ENCODE data around the gene JCHAIN.
"Not testable (repeated sequence)": the region's sequence is repeated elsewhere in the genome, so short reads cannot be mapped to it uniquely, and the experiment has no call there.

JCHAIN gene

GRCh38 chr4:70688795-70689231 lies 22.5 kb upstream of the JCHAIN start:
- no peak for DNase-seq (ENCODE audit: low read depth in 2 of 2)

DNA sequence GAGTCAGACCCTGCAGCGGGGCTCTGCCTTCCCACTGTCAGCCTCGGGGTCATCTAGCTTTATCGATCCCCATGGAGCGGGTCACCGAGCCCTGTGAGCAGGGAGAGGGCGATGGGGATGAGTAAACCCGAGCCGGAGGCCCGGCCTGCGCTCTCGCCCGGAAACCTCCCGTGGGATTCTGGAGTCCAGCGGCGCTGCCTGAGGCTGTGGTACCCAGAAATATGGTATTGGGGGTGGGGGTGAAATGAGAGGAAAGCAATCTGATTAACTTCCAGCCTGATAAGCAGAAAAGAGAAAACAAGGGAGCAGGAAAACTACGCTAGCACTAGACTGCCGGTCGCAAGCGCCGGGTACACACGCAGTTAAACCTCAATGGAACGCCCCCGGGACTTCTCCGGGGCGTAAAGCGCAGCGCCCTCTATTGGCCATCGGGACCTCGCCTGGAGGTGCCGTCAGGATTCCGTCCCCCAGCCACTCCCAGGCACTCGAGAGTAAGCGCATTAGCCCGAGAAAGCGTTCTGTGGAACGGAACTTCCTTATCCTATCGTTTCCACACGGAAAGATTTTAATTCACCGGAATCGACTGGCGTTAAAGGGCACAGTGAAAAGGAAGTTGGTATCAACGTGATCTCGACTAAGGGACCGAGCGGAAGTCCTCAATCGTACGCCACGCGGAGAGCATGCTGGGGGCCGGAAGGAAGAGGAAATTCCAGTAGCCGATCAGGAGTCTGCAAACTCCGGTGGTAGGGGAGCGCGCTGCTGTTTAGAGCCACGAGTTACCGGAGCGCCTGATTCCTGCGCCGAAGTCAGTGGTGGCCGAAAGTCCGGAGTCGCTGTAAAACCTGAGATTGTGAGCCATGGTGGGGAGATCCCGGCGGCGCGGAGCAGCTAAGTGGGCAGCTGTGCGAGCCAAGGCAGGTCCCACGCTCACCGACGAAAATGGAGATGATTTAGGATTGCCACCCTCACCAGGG lies 21.8 kb upstream of the JCHAIN start, which contains the start of gene UTP3:
Gene UTP3, plus strand, starts transcription at position 712 of the 974 bp plus-strand sequence. Its CDS starts 146 bp downstream, at position 858.
- peak; percentile 99 to 100 for DNase-seq (ENCODE audit: low read depth in 2 of 2)

DNA sequence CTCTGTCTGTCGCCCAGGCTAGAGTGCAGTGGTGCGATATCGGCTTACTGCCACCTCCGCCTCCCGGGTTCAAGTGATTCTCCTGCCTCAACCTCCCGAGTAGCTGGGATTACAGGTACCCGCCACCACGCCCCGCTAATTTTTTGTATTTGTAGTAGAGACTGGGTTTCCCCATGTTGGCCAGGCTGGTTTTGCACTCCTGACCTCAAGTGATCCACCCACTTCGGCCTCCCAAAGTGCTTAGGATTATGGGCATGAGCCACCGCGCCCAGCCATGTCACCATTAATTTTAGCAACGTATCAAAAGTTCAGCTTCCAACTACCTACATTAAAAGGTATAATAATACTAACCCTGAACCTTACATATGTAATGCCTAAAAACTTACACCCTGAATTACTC lies 21.1 kb upstream of the JCHAIN start:
- no peak for DNase-seq (ENCODE audit: low read depth in 2 of 2)

DNA sequence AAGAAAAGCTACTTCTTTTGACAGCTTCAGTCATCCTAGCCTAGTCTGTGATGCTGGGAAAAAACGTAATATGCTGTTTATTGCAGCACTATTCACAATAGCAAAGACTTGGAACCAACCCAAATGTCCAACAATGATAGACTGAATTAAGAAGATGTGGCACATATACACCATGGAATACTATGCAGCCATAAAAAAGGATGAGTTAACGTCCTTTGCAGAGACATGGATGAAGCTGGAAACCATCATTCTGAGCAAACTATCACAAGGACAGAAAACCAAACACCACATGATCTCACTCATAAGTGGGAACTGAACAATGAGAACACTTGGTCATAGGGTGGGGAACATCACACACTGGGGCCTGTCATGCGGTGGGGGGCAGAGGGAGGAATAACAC lies 15.8 kb upstream of the JCHAIN start:
- not testable (repeated sequence) for DNase-seq (ENCODE audit: low read depth in 2 of 2)

DNA sequence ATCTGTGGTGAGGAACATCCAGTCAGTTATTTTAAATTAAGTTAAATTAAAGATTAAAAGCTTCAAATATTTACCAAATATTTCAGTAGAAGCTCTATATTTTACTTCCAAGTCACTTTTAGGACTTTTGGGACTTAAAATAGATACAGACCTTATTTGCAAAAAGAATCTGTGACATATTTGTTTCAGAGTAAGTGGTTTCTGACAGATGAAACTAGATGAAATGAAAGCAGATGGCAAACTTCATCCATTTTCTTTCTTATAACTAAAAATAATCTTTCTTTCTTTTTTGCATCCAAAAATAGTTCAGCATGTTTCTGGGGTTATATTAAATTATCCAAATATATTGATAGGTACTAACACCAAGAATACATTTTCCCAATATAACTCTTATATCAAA lies 15.4 kb upstream of the JCHAIN start:
- DNase-seq (ENCODE audit: low read depth in 2 of 2) = no peak

DNA sequence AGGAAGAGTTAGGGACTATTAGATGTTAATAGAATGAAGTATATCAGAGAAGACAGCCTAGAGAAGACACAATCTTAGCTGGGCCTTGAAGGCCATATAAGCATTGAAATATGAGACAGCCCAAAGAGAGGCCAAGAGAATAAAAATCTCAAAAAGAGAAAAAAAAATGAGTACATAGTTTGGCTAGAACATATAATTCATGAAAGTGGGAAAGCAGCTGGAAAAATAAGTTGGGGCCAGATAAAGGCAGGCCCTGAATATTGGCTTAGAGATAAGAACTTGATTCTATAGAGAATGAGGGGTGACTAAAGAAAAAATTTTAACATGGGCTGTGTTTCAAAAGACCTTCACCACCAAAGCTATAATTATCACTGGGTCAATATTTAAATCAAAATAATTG lies 14.6 kb upstream of the JCHAIN start:
- DNase-seq (ENCODE audit: low read depth in 2 of 2) = no peak

DNA sequence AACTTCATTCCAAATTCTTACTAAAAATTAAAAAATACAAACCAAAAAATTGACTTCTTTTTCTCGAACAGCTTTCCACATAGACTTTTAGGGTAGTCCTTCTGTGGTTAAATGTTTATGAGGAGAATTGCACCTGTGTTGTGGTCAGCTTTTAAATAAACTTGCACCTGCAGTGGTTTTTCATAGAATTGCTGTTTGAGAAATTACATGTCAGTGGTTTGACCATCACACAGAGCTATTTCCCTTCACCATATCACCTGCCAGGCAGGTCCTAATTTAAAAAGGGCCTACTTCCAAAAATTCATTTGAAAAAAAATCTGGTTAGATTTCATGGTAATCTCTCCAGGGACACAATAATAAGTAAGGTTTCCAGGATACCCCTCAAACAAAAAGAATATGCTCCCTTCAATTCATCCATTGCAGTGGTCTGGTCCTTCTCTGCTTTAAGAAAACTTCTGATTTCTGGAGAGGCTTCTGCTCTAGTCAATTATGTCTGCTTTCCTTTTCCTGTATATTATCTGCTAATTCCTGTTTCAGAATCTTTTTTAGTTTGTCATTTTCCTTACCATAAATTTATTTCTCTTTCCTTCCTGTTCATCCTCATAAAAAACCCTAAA lies 12.2 kb upstream of the JCHAIN start:
- no peak for DNase-seq (ENCODE audit: low read depth in 2 of 2)

GRCh38 chr4:70676554-70677090 lies 10.3 kb upstream of the JCHAIN start:
- DNase-seq (ENCODE audit: low read depth in 2 of 2) = no peak

DNA sequence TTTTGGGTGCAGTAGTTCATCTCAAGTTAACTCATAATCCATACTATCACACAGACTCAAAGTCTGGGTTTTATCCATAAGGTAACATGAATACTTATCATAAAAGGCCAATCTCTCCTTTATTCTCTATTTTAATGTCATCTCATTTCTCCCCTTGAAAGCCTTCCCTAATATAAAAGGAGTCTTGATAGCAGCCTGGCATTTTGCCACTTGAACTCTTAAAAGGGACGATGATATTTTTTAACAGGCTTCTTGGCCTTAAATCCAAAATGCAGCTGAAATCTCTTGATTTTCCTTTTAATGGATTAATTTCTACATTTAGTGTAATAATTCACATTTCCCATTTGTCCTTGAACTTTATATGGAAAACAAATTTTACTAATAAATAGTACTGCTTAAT lies 8.4 kb upstream of the JCHAIN start:
- DNase-seq (ENCODE audit: low read depth in 2 of 2) = no peak

DNA sequence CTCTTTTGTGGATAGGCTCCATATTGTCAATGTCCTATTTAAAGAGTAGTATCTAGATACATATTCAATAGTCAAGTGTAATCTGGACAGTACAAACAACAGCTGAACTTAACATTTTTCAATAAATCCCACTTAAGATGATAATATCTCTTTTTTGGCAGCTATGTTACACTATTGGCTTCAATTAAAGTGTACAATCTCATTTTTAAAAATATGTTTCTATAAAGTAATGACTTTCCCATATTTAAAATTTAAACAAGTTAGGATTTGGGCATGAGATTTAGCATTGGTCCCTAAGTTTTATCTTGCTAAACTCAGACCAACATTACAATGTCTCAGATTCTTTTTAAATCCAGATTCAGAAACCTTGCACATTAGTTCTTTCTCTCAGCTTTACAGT lies 7.9 kb upstream of the JCHAIN start:
- no peak for DNase-seq (ENCODE audit: low read depth in 2 of 2)

DNA sequence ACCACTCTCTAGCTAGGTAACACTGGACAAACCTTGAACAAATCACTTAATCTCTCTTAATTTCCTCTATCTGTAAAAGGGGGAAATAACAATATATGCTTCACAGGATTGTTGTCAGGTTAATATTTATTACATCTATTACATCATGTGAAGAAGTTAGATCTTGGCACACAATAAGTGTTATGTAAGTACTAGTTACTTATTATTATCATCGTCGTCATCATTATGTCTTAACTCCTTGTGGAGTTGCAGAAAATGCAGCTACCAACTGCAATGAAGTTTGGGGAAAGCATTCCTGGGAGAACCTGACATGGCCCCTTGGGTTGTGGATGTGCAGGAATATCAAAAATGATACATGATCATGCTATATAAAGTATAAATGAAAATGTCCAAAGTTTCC lies 4.8 kb upstream of the JCHAIN start:
- DNase-seq (ENCODE audit: low read depth in 2 of 2) = no peak

- DNase-seq (ENCODE audit: low read depth in 2 of 2) = no peak
Observed at GRCh38 chr4:70670332-70671014, 4.2 kb upstream of the JCHAIN start.

DNA sequence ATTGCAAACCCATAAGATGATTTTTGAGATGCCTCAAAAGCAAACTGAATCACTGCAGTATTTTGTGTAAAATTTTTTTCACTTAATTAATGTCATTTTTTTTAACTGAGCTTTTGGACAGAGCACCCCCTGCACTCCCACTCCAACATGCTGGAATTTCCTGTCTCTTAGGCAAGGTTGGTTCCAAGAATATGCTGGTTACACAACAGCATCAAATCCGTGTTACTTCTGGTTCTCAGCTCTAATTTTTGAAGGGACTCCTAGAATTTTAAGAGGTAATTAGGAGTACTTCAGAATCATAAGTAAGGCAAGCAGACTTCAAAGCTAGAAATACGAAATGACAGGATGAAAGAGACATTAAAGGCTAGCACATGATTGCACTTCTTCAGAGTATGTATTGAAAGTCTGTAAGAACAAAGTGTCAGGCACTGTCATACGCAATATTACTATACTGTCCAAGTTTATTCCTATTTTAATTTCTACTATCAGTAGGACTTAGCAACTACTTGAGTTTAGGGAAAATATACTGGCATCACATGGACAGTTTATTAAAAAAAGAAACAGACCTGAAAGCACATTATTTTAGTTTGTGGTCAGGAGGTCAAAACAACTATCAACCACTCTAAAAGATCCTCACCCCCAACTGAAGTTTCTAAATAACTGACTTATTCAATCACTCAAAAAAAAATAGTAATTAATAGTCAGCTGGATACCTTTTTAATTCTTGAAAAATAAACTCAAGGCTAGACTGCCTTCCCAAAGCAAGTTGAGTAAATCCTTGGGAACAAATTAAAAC lies 1.6 kb upstream of the JCHAIN start:
- DNase-seq (ENCODE audit: low read depth in 2 of 2) = peak in 1 of 2 experiments; percentile 34

- not testable (repeated sequence) for DNase-seq (ENCODE audit: low read depth in 2 of 2)
Observed at GRCh38 chr4:70661309-70661922, 4.9 kb downstream of the JCHAIN start.

GRCh38 chr4:70660106-70660505 lies 6.2 kb downstream of the JCHAIN start:
- no peak for DNase-seq (ENCODE audit: low read depth in 2 of 2)

DNA sequence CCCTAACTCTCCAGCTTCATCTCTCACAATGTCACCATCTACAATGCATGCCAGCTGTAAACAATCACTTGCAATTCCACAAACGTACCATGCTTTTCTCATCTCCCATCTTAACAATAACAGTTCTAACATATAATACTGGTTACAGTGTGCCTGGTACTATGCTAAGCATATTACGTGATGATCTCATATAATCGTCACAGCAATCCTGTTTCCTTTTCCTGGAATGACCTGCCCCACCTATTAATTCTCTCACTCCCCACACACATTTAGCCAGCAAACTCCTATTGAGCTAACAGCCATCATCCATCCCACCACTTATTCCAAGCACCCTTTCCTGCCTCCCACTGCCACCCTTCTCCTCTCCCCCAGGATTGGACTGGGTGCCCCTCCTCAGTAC lies 7.9 kb downstream of the JCHAIN start:
- no peak for DNase-seq (ENCODE audit: low read depth in 2 of 2)

DNA sequence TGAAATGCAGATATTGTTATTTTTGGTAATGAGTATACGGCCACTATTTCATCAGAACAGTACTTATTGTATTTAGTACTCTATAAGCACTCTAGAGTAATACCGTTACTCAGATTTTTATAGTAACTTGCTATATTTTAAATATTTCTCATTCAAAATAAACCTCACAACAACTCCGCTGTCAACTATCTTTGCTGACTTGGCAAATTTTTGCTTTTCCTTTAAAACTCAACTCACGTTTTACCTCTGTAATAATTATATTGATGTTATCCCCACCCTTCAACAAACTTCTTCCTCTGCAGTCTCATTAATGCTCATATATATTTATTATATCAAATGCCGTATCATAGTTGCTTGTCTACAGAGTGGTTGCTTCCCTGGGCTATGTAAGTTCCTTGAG lies 9.0 kb downstream of the JCHAIN start:
- no peak for DNase-seq (ENCODE audit: low read depth in 2 of 2)

GRCh38 chr4:70654605-70655011 lies 11.7 kb downstream of the JCHAIN start:
- no peak for DNase-seq (ENCODE audit: low read depth in 2 of 2)

DNA sequence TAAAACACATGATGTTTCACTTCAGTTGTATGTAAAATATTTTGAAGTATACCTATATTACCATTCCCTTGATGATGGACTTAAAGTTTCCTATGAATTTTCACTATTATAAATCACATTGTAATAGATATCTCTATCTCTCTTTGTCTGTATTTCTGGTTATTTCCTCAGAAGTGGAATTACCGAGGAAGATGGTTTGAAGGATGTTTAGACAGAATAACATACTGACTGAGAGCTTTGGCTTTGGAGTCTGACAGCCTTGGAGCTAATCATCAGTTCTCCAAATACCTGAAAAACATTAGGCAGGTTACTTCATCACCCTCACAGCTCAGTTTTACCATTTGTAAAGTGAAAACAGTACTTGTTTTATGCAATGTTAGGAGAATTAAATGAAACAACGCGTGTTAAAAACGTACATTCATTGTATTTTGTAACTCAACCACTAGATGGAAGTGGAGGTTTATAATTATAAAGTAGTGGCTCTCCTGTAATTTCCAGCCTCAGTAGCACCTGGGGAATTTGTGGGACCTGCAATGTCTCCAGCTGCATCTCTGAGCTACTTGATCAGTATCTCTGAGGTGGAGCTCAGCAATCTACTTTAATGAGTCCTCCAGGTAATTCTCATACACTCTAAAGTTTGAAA lies 14.3 kb downstream of the JCHAIN start:
- no peak for DNase-seq (ENCODE audit: low read depth in 2 of 2)

DNA sequence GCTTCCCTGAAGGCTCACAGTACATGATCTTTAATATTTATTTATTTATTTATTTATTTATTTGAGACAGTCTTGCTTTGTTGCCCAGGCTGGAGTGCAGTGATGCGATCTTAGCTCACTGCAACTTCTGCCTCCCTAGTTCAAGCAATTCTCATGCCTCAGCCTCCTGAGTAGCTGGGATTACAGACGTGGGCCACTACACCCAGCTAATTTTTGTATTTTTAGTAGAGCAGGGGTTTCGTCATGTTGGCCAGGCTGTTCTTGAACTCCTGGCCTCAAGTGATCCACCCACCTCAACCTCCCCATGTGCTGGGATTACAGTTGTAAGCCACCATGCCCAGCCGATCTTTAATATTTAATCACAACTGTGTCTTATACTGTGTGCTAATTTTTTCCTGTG lies 15.6 kb downstream of the JCHAIN start:
- DNase-seq (ENCODE audit: low read depth in 2 of 2) = not testable (repeated sequence)
